SIG-M5 treated with dmso at 0.1 percent for 504 hours (cell line): ENCODE measurements around the gene PTPRN2.

ENCODE experiments used
- DNase-seq: peaks from one replicate; lab custom pipeline; 2025; ENCODE audit not compliant: unreplicated experiment; lab: John Stamatoyannopoulos, UW

PTPRN2 gene

DNA sequence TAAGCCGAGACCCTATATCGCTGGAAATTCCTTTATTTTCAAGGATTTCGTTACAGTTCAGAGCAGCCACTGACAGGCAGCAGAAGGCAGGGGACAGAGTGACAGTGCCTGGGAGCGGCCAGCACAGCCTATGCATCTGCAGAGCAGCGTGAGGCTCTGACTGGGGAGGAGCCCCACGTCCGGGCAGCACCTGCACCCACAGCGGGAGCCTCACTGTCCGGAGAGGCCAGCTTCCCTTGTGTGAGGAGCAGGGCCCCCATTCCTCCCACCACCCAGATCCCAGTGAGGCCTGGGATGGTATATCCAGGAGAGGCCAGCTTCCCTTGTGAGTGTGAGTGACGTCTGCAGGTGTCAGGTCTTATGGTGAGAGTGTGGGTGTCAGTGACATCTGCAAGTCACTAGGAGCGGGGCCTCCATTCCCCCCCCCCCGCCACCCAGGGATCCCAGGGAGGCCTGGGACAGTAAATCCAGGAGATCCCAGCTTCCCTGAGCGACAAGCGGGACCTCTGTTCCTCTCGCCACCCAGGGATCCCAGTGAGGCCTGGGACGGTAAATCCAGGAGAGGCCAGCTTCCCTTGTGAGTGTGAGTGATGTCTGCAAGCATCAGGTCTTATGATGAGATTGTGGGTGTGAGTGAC is 259.1 kb downstream of the PTPRN2 start:
- no peak for DNase-seq

DNA sequence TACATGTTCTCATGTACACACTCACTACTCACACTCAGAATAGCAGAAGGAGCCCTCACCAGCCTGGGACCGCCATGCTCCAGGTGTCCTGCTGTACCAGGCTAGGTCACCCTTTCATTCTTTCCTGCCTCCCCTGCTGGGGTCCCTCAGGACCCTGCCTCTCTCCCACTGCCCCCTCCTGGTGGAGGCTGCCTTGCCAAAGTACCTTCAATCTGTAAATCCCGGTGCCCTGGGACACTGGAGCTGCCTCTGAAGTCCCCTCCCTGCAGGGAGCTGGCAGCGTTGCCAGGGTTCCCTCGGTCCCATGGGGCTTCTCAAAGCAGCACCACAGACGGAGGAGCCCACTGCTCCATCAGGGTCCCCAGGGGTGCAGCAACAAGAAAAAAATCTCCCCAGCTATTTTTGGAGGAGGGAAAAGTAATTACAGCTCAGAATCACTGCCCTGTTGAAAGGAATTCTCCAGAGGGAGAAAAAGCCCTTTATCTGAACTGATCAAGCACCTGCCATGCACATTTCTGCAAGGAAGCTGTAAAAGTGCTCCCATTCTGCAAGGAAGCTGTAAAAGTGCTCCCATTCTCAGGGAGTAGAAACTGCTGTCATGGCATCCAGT is 259.9 kb downstream of the PTPRN2 start:
- no peak for DNase-seq

DNA sequence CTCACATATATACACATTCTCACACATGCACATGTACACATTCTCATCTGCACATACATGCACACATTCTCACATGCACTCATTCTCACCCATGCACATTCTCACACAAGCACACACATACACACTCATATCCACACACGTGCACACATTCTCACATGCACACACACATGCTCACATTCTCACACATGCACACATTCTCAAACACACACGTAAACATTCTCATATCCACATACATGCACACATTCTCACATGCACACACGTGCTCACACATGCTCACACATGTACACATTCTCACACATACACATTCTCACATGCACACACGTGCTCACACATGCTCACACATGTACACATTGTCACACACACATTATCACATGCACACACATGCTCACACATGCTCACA is 260.6 kb downstream of the PTPRN2 start:
- no peak for DNase-seq

DNA sequence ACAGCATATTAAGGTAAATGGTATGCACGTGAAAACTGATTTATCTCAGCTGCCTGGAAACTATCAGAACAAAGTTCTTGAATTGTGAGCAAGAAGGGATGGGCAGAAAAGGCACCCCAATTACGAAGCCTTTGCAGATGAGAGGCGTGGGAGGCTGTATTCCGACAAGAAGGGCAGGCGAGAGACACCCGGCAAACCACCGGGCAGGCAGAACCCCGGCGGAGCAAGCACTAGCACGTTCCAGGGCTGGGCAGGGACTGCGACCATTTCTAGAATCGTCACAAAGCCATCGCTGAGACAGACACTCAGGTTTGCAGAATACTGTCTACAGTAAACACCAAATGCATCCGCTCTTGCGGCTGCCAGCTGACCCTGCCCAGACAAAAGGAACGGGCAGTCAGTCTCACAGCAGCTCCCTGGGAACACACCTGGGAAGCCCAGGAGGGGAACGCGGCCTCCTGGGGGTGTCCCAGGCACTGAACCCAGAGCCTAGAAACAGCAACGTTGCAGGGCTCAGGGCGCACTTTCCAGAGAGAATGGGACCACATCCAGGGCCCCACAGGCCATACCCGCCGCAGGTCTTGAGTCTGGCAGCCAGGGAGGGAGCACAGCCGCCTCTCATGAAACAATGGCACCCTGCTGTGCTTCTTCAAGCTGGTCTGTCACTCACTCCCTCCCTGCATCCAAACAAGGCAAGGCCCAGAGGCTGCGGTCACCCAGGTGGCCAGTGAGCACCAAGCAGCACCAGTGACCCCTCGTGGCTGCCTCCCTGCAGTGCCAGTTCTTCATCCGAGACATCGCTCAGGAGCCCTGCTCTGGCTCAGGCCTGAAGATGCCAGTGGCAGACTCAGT is 261.9 kb downstream of the PTPRN2 start:
- DNase-seq: peak; percentile 11

DNA sequence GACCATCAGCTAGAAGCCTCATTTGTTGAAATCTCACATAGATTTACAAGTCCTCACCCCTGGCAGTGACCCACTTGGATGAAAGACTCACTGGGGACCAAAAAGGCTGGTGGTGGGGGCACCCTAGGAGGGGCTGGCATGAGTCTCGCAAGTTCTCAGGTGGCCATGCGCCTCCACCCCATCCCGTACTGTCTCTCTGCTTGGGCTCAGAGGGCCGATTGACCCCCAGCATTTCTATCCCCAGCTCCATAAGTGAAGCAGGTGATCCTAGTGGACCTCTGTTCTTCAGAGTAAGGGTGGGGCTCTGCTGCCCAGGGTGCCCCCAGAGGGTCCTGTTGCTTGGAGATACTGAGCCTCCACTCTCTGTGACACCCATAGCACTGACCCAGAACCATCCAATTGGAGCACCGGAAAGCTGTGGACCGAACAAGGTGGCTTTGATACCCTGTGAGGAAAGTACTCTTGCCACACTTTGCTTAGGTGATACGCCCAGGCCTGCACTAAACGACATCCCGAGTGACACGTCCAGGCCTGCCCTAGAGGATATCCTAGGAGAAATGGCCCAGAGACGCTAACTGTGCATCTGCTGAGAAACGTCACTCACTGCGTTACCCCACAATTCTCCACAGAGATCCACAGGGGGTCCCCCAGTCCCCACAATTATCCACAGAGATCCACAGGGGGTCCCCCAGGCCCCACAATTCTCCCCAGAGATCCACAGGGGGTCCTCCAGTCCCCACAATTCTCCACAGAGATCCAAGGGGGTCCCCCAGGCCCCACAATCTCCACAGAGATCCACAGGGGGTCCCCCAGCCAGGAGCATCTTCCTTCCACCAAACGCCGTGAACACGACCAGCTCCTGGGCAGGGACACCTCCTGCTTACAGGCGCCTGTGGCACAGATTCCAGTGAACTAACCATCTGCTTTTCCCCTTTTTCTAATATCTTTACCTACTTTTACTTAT is 262.9 kb downstream of the PTPRN2 start:
- DNase-seq: no peak

DNA sequence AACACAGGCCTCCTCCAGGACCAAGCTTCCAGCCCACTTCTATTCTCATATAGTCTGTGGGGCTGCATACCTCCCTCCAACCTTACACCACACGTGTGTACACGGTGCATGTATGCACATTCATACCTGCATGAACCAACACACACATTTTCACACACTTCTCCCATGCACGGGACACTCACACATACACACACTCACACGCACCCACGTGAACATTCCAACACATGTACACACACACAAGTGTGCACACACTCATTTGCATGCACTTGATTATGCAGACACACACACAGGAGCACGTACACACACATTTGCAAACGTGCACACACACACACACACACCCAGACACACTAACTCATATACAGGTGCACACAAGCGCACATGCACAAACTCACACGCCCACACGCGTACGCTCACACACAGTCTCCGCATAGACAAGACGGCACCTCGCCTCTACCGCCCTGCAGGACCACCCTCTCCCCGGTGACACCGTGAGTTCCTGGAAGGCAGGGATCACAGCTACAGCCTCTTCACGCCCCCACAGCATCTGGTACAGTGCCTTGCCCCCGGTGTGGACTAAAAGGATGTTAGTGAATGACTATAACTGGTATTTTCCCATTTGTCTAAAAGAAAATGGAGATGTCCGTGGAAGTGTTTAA is 263.8 kb downstream of the PTPRN2 start:
- no peak for DNase-seq

DNA sequence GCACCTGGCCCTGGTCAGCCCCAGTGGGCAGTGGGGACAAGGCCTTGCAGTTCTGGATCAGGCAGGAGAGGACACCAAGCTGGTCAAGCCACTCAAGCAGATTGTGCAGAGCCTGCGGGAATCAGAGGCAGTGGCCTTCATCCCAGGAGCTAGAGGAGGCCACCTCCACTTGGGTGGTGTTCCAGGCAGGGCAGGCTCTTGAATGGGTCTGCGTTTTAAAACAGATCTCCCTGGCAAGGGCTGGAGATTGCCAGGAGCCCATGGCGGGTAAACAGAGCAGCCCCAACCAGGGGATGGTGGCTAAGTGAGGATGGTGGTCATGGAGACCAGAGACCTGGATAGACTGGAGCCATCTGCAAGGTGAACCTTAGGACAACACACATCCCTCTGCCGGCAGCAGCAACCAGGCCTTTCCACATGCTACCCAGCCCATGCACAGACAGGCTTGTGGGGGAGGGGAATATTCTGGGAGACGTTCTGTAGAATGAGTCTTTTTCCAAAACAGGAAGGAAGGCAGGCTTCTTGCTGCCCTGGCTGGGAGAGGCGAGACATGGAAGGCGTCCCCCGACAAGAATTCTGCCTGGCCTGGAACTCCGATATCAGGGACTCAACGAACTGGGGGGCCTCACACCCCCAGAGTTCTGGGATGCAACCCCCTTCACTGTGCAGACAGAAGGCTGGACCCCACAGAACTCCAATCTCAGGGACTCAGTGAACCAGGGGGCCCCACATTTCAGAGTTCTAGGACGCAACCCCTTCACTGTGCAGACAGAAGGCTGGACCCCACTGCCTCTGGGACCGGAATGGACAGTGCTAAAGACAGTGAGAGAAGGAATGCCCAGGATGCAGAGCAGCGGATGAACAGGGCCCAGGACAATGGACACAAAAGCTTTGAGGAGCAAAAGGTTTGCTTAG is 264.8 kb downstream of the PTPRN2 start:
- DNase-seq: no peak

DNA sequence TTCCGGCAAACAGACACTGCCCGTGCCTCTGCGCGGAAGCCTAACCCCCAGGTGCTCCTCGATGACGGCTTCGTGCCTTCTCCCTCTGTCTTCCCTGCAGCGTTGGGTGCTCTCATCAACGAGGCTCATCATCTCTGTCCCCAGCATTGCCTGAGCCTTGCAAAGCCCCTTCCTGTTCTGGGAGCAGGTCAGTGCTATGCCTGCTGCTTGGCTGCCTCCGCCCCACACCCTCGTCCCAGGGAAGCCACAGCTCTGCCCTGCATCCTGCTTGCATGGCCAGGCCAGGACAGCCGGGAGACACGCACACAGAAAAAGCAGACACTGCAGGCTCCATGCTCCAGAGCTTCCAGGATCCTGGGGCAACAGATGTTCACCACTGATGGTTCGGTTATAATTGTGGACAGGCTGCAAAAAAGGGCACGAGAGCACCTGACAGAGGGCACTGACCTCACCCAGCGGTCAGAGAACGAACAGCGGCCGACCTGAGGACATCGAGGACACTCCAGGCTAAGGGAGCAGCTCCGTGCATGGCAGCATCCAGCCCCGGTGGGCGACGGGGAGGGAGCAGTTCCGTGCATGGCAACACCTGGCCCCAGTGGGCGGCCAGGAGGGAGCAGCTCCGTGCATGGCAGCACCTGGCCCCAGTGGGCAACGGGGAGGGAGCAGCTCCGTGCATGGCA is 265.5 kb downstream of the PTPRN2 start:
- DNase-seq: no peak

DNA sequence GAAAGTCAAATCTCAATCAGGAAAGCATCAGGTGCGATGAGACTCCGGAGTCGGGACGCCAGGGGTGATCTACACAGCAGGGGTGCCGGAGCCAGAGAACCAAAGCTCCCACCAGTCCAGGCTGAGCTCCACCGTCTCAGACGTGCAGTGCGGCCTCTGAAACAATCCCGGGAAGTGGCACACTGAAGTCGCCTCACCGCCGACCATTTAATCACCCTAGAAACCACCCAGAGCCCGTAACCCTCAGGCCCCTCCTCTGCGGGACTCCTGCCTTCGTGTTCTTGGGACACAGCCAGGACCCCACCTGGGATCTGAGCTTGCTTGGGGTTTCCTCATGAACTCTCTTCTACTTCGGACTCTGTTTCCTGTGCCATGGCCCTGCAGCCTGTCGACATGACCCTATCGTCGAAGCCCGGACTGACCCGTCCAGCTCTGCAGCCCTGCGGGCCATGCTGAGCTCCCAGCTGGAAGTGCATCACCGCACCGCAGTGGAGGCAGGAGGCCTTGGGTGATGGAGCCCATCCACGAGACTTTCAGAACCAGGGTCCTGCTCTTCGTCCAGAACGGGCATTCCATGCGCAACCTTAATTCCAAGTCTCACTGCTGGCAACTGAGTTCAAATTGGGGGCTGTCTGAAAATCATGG is 266.4 kb downstream of the PTPRN2 start:
- no peak for DNase-seq

DNA sequence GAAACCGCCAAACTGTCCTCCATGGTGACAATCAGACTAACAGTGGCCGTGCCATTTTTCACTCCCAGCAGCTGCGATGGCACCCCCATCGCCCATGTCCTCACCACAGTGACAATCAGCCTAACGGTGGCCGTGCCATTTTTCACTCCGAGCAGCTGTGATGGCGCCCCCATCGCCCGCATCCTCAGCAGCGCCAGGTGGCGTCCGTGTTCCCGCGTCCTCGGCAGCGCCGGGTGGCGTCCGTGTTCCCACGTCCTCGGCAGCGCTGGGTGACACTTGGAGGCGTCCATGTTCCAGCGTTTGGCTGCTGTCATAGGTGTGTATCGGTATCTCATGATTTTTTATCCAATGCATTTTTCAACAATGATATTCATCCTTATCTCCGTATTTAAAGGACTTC is 267.3 kb downstream of the PTPRN2 start:
- DNase-seq: no peak

DNA sequence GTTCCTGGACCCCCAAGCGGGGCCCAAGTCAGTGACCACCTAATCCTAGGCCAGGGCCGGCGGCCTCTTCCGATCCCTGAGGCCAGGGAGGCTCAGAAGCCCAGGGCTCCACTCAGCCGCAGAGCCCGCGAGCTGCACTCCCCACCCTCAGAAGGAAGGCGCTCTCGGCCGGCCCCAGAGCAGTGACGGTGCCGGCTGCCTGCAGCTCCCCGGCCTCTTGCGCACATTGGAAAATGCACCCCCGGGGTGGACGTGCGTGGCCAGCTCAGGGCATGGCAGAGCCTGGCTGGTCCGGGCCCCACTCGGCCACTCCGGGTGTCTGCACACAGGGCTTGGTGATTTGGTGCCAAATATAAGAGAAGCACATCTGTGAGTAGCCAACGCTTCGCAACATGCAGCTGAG is 269.1 kb downstream of the PTPRN2 start:
- no peak for DNase-seq

DNA sequence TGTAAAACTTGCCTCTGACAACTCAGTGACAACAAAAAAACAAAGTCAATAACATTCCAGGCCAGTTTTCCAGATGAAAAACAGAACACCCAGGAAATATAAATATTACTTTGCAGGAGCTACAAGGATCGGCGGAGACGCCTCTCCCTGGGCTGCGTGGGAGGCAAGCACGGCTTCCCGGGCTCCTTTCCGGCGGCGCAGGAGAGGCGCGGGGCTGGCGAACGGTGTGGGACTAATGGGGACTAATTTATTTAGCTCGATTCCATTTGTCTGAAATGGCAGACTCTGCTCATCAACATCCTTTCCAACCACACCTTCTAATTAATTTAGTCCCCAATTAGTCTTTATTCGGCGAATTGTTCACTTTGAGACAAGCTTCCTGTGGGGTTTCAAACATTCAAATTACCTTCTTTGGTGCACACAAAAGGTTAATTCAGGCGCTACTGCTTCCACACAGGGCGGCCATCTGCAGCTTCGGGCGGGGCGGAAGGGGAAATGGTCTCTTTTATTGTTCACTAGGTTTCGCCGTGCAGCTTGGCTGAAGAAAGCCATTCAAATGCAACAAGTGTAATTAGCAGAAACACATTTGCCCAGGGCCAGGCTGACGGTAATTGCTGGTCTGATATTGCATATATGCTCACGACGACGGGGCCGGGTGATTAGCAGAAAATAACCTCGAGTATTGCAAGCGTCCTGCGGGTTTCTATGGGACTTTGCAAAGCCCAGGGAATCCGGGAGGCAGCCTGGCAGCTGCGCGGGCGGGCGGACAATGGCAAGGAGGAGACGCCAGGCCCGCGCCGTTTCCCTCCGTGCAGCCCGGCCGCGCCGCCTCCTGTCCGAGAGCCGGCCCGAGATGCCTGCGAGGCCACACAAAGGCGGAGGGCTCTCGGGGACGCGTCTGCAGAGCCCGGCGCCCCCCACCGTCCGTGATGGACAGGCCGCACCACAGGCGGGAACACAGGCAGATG is 270.1 kb downstream of the PTPRN2 start:
- DNase-seq: no peak

DNA sequence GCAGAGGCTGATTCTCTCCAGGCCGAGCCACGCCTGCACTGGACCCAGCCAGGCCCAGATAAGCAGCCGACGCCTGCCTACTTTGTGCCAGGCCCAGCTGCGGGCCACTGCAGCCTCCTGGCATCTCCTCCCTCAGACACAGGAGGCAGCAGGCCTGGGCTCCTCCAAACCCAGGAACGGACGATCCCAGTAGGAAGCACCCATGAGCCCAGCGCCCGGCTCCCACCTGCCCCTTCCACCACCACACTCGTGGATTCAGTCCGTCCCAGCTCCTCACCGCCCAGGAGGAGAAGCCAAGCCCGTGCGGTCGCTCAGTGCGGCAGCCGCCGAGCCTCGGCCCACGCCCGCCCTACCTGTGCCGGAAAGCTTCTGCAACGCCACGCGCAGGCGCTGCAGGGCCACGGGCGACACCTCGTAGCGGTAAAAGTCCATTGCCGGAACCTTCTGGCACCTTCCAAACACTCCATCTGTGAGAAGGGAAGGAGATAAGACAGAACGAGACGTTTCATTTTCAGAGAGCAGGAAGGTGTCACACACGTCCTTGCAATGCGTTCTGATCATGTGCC is 271.1 kb downstream of the PTPRN2 start:
- no peak for DNase-seq

DNA sequence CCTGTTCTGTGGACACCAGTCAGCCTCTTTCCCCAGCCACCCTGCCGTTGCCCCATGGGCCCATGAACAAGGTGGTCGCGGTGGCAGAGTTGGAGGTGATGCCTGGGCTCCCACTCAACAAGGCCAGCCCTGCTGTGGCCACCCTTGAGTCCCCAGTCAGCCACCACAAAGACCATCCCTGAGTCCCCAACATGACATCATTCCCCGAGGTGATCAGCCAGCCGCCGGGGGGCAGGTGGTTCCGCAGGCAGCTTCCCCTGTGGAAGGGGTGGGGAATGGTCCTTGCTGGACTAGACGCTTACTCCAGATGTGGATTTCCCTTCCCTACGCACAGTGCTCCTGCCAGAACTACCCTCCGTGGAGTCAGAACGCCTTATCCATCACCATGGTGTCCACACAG is 271.7 kb downstream of the PTPRN2 start:
- no peak for DNase-seq

DNA sequence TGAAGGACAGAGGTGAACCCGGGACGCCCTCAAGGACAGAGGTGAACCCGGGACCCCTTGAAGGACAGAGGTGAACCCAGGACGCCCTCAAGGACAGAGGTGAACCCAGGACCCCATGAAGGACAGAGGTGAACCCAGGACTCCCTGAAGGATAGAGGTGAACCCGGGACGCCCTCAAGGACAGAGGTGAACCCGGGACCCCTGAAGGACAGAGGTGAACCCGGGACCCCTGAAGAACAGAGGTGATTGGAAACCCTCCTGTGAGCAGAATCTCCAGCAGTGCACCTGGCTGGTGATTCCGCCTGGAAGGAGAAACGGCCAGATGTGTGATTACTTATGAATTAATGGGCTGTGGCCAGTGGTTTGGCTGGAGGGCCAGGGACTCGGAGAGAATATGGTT is 272.3 kb downstream of the PTPRN2 start:
- DNase-seq: no peak

DNA sequence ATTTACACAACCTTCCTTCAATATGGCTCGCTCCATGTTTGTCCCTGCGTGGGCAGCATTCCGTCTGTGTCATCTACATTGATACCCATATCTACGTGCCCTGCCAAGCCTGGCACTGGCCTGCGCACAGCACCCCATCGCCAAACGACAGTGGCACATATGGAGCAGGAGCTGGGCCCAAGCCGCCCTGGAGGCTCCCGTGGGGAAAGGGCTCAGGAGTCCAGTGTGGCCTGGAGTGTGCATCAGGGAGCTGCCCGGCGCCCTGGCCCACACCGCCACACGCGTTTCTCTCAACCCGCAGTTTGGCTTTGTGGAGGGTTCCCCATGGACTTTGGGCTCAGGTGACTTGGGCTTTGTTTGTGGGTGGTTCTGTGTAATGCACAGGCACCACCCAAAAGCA is 273.2 kb downstream of the PTPRN2 start:
- DNase-seq: no peak

DNA sequence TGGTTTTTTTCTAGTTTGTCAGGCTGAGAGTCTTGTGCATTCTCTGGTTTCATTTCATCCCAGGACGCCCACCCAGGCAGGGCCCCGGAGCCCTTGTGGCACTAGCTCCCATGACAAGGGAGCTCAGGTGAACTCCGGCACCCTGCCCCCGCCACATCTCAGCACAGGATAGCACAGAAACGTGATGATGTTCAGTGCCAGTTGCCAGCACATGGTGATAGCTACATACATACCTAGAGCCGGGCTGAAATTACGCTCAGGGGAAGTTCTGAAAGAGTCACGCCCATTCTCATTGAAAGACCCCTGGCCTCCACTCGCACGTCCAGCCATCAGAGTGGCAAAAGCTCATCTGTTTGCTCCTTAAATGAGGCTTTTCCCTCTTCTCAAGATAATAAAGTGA is 273.7 kb downstream of the PTPRN2 start:
- DNase-seq: no peak
